GM23248 (cell line): ENCODE measurements around the gene SMARCC2.

Source experiments
- EZH2 ChIP-seq: fragments of 200-600 bp; sonication (generic); IDR thresholded peaks from 2 replicates; pipeline ENCODE4 v1.6.1; 2018; ENCODE audit warnings: antibody characterized with exemption, mild to moderate bottlenecking; ENCODE audit not compliant: insufficient read depth, poor library complexity, severe bottlenecking
- EZH2phosphoT487 ChIP-seq: fragments of 200-600 bp; sonication (generic); IDR thresholded peaks from 2 replicates; pipeline ENCODE4 v1.6.1; 2018; ENCODE audit warnings: antibody characterized with exemption, moderate library complexity, mild to moderate bottlenecking, low read depth; ENCODE audit not compliant: insufficient read depth

DNA sequence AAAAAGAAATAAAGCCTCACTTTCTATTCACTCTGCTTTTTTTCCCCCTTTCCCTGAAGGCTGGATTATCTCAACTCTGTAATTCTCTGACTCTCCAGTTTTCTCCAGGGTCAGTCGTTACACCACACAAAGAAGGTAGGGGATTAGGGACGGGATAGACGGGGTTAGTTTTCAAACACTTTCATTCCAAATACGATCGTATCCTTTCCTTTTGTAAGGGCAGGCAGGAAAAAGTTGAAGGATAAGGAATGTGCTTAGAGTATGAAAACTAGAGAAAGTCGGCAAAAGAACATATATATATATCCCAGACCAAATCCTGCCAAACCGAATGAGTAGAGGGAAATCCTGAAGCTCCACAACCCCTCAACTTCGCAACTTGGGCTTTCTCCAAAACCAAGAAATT is 61.8 kb downstream of the SMARCC2 start:
- TF ChIP-seq EZH2: no peak
- no peak for TF ChIP-seq EZH2phosphoT487
